Measurements from ENCODE around the gene GIMAP2.

Gene GIMAP2

DNA sequence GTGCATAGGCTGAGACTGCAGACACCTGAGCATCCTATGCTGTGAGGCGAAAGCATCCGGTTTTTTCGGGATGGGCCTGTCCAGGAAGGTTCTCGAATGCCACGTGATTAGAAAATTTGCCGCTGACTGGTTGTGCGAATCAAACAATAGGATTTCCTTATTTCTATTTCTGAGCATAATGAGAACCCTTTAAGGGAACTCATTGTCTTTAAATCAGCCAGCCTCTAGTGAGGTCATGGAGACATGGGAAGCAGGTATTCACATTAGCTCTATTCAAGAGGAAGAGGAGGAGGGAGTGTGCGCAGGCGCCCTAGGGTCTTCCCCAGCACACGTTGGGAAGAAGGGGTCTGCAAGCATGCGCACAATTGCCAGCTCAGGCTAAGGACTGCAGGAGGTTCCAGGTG, 36.5 kb downstream of the GIMAP2 start (continued):
- TF ChIP-seq, protein P1, sequence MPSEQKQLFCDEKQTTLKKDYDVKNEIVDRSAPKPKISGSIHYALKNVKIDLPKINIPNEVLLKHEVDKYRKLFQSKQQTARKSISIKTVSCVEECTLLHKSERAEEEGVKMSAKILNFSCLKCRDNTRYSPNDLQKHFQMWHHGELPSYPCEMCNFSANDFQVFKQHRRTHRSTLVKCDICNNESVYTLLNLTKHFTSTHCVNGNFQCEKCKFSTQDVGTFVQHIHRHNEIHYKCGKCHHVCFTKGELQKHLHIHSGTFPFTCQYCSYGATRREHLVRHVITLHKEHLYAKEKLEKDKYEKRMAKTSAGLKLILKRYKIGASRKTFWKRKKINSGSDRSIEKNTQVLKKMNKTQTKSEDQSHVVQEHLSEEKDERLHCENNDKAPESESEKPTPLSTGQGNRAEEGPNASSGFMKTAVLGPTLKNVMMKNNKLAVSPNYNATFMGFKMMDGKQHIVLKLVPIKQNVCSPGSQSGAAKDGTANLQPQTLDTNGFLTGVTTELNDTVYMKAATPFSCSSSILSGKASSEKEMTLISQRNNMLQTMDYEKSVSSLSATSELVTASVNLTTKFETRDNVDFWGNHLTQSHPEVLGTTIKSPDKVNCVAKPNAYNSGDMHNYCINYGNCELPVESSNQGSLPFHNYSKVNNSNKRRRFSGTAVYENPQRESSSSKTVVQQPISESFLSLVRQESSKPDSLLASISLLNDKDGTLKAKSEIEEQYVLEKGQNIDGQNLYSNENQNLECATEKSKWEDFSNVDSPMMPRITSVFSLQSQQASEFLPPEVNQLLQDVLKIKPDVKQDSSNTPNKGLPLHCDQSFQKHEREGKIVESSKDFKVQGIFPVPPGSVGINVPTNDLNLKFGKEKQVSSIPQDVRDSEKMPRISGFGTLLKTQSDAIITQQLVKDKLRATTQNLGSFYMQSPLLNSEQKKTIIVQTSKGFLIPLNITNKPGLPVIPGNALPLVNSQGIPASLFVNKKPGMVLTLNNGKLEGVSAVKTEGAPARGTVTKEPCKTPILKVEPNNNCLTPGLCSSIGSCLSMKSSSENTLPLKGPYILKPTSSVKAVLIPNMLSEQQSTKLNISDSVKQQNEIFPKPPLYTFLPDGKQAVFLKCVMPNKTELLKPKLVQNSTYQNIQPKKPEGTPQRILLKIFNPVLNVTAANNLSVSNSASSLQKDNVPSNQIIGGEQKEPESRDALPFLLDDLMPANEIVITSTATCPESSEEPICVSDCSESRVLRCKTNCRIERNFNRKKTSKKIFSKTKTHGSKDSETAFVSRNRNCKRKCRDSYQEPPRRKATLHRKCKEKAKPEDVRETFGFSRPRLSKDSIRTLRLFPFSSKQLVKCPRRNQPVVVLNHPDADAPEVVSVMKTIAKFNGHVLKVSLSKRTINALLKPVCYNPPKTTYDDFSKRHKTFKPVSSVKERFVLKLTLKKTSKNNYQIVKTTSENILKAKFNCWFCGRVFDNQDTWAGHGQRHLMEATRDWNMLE (tag by site-specific recombination; conservative IDR thresholded peaks at IDR 0.05; ENCODE audit: low read depth), result no peak
- no peak for TF ChIP-seq ZNF341 (tag by site-specific recombination; IDR thresholded peaks at IDR 0.05; ENCODE audit: low read depth)

DNA sequence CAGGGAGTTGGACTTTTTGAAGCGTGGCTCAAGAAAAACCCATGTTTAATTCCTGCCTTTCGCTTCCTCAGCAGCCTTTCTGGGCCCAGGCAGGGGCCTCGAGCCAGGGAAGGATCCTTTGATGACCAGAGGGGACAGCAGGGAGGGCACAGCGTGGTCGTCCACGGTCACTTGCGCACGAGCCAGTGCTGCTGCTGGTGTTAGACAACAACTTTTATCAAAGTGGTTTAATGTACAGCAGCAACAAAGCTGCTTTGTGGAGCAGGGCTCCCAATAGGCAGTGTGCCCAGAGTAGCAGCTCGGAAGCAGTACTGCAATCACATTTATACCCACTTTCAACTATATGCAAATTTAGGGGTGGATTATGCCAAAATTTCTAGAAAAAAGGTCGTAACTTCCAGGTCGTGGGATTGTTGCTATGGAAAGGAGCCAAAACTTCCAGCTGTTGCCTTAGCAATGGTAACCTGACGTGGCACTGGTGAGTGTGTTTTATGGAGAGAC, 37.0 kb downstream of the GIMAP2 start:
- no peaks in the 10 kb centered on the region for H3K36me3 ChIP-seq (ENCODE audit: control insufficient read depth in 2 of 2, insufficient read depth in 1 of 2, low read length in 2 of 2)
- POLR2A ChIA-PET, result no interaction called here
- no peak overlapping the region for H3K27ac ChIP-seq (ENCODE audit: extremely low read depth, low read depth, low read length)
- H3K9me3 ChIP-seq (ENCODE audit: control insufficient read depth, insufficient read depth, low read depth, low read length), result no peaks in the 10 kb centered on the region
- H3K4me3 ChIP-seq (ENCODE audit: low read depth, low read length), result no peak overlapping the region
- CTCF ChIA-PET, result no interaction called here
- TF ChIP-seq ZNF211 (tag by site-specific recombination; IDR thresholded peaks at IDR 0.05; ENCODE audit: low read depth) (no peak), ZXDB (tag by site-specific recombination; IDR thresholded peaks at IDR 0.05) (no peak), ZNF23 (tag by site-specific recombination; IDR thresholded peaks at IDR 0.05; ENCODE audit: borderline replicate concordance) (no peak), ZNF677 (tag by site-specific recombination; IDR thresholded peaks at IDR 0.05) (no peak), ZNF548 (tag by site-specific recombination; IDR thresholded peaks at IDR 0.05) (no peak), ZNF449 (tag by site-specific recombination; IDR thresholded peaks at IDR 0.05) (no peak), MZF1 (tag by site-specific recombination; IDR thresholded peaks at IDR 0.05; ENCODE audit: borderline replicate concordance) (no peak), ZNF426 (tag by site-specific recombination; IDR thresholded peaks at IDR 0.05) (no peak)
- TF ChIP-seq, protein P2, sequence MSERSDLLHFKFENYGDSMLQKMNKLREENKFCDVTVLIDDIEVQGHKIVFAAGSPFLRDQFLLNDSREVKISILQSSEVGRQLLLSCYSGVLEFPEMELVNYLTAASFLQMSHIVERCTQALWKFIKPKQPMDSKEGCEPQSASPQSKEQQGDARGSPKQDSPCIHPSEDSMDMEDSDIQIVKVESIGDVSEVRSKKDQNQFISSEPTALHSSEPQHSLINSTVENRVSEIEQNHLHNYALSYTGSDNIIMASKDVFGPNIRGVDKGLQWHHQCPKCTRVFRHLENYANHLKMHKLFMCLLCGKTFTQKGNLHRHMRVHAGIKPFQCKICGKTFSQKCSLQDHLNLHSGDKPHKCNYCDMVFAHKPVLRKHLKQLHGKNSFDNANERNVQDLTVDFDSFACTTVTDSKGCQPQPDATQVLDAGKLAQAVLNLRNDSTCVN (tag by site-specific recombination; optimal IDR thresholded peaks at IDR 0.05), result no peak
- TF ChIP-seq, protein P3, sequence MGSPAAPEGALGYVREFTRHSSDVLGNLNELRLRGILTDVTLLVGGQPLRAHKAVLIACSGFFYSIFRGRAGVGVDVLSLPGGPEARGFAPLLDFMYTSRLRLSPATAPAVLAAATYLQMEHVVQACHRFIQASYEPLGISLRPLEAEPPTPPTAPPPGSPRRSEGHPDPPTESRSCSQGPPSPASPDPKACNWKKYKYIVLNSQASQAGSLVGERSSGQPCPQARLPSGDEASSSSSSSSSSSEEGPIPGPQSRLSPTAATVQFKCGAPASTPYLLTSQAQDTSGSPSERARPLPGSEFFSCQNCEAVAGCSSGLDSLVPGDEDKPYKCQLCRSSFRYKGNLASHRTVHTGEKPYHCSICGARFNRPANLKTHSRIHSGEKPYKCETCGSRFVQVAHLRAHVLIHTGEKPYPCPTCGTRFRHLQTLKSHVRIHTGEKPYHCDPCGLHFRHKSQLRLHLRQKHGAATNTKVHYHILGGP (tag by site-specific recombination; IDR thresholded peaks at IDR 0.05), result no peak
- TF ChIP-seq, protein P4, sequence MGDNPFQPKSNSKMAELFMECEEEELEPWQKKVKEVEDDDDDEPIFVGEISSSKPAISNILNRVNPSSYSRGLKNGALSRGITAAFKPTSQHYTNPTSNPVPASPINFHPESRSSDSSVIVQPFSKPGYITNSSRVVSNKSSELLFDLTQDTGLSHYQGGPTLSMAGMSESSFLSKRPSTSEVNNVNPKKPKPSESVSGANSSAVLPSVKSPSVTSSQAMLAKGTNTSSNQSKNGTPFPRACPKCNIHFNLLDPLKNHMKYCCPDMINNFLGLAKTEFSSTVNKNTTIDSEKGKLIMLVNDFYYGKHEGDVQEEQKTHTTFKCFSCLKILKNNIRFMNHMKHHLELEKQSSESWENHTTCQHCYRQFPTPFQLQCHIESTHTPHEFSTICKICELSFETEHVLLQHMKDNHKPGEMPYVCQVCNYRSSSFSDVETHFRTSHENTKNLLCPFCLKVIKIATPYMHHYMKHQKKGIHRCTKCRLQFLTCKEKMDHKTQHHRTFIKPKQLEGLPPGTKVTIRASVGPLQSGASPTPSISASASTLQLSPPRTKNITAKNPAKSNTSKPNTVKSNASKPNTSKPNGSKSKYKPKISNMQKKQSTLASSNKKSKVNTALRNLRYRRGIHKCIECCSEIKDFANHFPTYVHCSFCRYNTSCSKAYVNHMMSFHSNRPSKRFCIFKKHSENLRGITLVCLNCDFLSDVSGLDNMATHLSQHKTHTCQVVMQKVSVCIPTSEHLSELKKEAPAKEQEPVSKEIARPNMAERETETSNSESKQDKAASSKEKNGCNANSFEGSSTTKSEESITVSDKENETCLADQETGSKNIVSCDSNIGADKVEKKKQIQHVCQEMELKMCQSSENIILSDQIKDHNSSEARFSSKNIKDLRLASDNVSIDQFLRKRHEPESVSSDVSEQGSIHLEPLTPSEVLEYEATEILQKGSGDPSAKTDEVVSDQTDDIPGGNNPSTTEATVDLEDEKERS (tag by site-specific recombination; IDR thresholded peaks at IDR 0.05), result no peak
- TF ChIP-seq, protein P5, sequence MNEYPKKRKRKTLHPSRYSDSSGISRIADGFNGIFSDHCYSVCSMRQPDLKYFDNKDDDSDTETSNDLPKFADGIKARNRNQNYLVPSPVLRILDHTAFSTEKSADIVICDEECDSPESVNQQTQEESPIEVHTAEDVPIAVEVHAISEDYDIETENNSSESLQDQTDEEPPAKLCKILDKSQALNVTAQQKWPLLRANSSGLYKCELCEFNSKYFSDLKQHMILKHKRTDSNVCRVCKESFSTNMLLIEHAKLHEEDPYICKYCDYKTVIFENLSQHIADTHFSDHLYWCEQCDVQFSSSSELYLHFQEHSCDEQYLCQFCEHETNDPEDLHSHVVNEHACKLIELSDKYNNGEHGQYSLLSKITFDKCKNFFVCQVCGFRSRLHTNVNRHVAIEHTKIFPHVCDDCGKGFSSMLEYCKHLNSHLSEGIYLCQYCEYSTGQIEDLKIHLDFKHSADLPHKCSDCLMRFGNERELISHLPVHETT (tag by site-specific recombination; IDR thresholded peaks at IDR 0.05), result no peak
- no peaks in the 10 kb centered on the region for H3K4me1 ChIP-seq (ENCODE audit: control insufficient read depth, insufficient read depth, low read length)
